Lower lobe of right lung (tissue), 2 donors: ENCODE measurements around the gene MARF1. TPM values are rescaled to one million over a fixed set of nuclear protein-coding genes. Genes with fewer than 3 reads are reported as not detected.

ENCODE experiments used
- ATAC-seq, 2 donors: fragments of 200-7000 bp; cut with Tn5 transposase; one replicate each; pipeline ENCODE4 v1.9.1; 2020 to 2022; ENCODE audit warnings: mild to moderate bottlenecking in 2 of 2, moderate library complexity in 2 of 2
- DNase-seq: peaks from one replicate; pipeline ENCODE4 v3.0.0-alpha.2; 2020
- H3K27ac ChIP-seq: fragments of 200-600 bp; one replicate; pipeline ENCODE4 v1.8.0; 2022
- H3K27me3 ChIP-seq: fragments of 200-600 bp; one replicate; pipeline ENCODE4 v1.8.0; 2022; ENCODE audit warnings: low read depth
- H3K36me3 ChIP-seq: fragments of 200-600 bp; one replicate; pipeline ENCODE4 v1.8.0; 2022; ENCODE audit warnings: mild to moderate bottlenecking
- H3K4me1 ChIP-seq: fragments of 200-600 bp; one replicate; pipeline ENCODE4 v1.8.0; 2022
- H3K4me3 ChIP-seq: fragments of 200-600 bp; one replicate; pipeline ENCODE4 v1.8.0; 2022; ENCODE audit warnings: mild to moderate bottlenecking
- H3K9me3 ChIP-seq: fragments of 200-600 bp; one replicate; pipeline ENCODE4 v1.8.0; 2022
- CTCF ChIP-seq: fragments of 200-600 bp; IDR thresholded peaks from one replicate; pipeline ENCODE4 v1.8.0; 2022; ENCODE audit warnings: antibody characterized with exemption, mild to moderate bottlenecking
- intact Hi-C: fragments of 100-400 bp; cut with DNase I; formaldehyde crosslinking; loops from one replicate; pipeline ENCODE4 v1.11.0; 2022
- total RNA-seq: library from RNA; stranded (reverse); fragmentation: NEBNext Ultra II Directional; extraction: Animal tissue kit (Norgen Biotek cat#: 25700); gene quantifications from one replicate; pipeline ENCODE4 v1.2.1, GENCODE V29; 2021
- donor health status: DM: no; HTN: yes; CAD: no; lungs with severe emphysema.

The MARF1 gene
- total RNA-seq, 1 donor from 2014 or later, result 111 TPM

- TF ChIP-seq CTCF, result no peak
- Histone ChIP-seq H3K4me1 (no peaks in the 10 kb centered on the region), H3K27me3 (no peaks in the 10 kb centered on the region), H3K27ac (no peak overlapping the region), H3K9me3 (no peaks in the 10 kb centered on the region), H3K36me3 (peaks cover 99% of the 10 kb centered on the region), H3K4me3 (no peak overlapping the region)
- DNase-seq, result no peak
- intact Hi-C loops, result no loop called here
- ATAC-seq, result no peak
Measured at GRCh38 chr16:15598648-15599190, 44.2 kb downstream of the MARF1 start.

- no peak for TF ChIP-seq CTCF
- peaks cover 92% of the 10 kb centered on the region for H3K36me3 ChIP-seq
- H3K9me3 ChIP-seq, result no peaks in the 10 kb centered on the region
- no peaks in the 10 kb centered on the region for H3K27me3 ChIP-seq
- DNase-seq, result no peak
- no peaks in the 10 kb centered on the region for H3K4me1 ChIP-seq
- no peak overlapping the region for H3K4me3 ChIP-seq
- ATAC-seq, result no peak
- intact Hi-C loops, result no loop called here
- no peak overlapping the region for H3K27ac ChIP-seq
Measured at GRCh38 chr16:15597822-15598647, 44.9 kb downstream of the MARF1 start.

GRCh38 chr16:15597135-15597534, 45.8 kb downstream of the MARF1 start:
- Histone ChIP-seq H3K4me3 (no peak overlapping the region), H3K9me3 (no peaks in the 10 kb centered on the region), H3K27ac (no peak overlapping the region), H3K27me3 (no peaks in the 10 kb centered on the region), H3K36me3 (peaks cover 83% of the 10 kb centered on the region), H3K4me1 (peaks cover 3% of the 10 kb centered on the region)
- intact Hi-C loops, result no loop called here
- no peak for ATAC-seq
- TF ChIP-seq CTCF, result no peak
- no peak for DNase-seq

- Histone ChIP-seq H3K4me3 (no peak overlapping the region), H3K9me3 (no peaks in the 10 kb centered on the region), H3K27ac (no peak overlapping the region), H3K4me1 (peaks cover 16% of the 10 kb centered on the region), H3K27me3 (no peaks in the 10 kb centered on the region), H3K36me3 (peaks cover 60% of the 10 kb centered on the region)
- ATAC-seq (no peak), DNase-seq (no peak)
- intact Hi-C loops, result no loop called here
- TF ChIP-seq CTCF, result no peak
Measured at GRCh38 chr16:15594711-15595320, 48.1 kb downstream of the MARF1 start.

GRCh38 chr16:15593235-15593634, 49.7 kb downstream of the MARF1 start:
- H3K4me3 ChIP-seq, result no peak overlapping the region
- H3K27me3 ChIP-seq, result no peaks in the 10 kb centered on the region
- no peak for TF ChIP-seq CTCF
- ATAC-seq, result no peak
- no peaks in the 10 kb centered on the region for H3K9me3 ChIP-seq
- H3K36me3 ChIP-seq, result peaks cover 44% of the 10 kb centered on the region
- H3K27ac ChIP-seq, result peak overlapping the region; percentile 24
- intact Hi-C loops, result no loop called here
- DNase-seq, result no peak
- peaks cover 32% of the 10 kb centered on the region for H3K4me1 ChIP-seq
